Hepatocyte (in vitro differentiated cells): ENCODE results near the gene JAM3. TPM values are rescaled to one million over a fixed set of nuclear protein-coding genes. Genes with fewer than 3 reads are reported as not detected.

Experiments
- DNase-seq: peaks from one replicate; pipeline ENCODE4 v3.0.0-alpha.2; 2016; ENCODE audit warnings: low spot score
- H2AFZ ChIP-seq: fragments of 200-600 bp; sonication (generic); 2 replicates; pipeline ENCODE4 v1.6.0; 2016; ENCODE audit warnings: antibody characterized with exemption, mild to moderate bottlenecking
- H3K27ac ChIP-seq: fragments of 200-600 bp; sonication (generic); 2 replicates; pipeline ENCODE4 v1.5.1; 2016; ENCODE audit warnings: mild to moderate bottlenecking
- H3K27me3 ChIP-seq: fragments of 200-600 bp; sonication (generic); 2 replicates; pipeline ENCODE4 v1.6.1; 2016
- H3K36me3 ChIP-seq: fragments of 200-600 bp; sonication (generic); replicated peaks from 2 replicates; pipeline ENCODE4 v1.5.1; 2016; ENCODE audit warnings: low read depth; ENCODE audit not compliant: insufficient read depth
- H3K4me1 ChIP-seq: fragments of 200-600 bp; sonication (generic); 2 replicates; pipeline ENCODE4 v1.5.1; 2016; ENCODE audit warnings: mild to moderate bottlenecking, moderate library complexity; ENCODE audit not compliant: insufficient read depth
- H3K4me2 ChIP-seq: fragments of 200-600 bp; sonication (generic); 2 replicates; pipeline ENCODE4 v1.6.0; 2016
- H3K4me3 ChIP-seq: fragments of 200-600 bp; sonication (generic); 2 replicates; pipeline ENCODE4 v1.5.1; 2016; ENCODE audit warnings: mild to moderate bottlenecking
- H3K79me2 ChIP-seq: fragments of 200-600 bp; sonication (generic); 2 replicates; pipeline ENCODE4 v1.6.0; 2017; ENCODE audit warnings: mild to moderate bottlenecking
- H3K9me2 ChIP-seq: fragments of 200-600 bp; sonication (generic); replicated peaks from 2 replicates; pipeline ENCODE4 v1.6.0; 2017; ENCODE audit warnings: mild to moderate bottlenecking; ENCODE audit not compliant: insufficient read depth
- H3K9me3 ChIP-seq: fragments of 200-600 bp; sonication (generic); 2 replicates; pipeline ENCODE4 v1.5.1; 2016; ENCODE audit warnings: low read depth, mild to moderate bottlenecking
- H4K20me1 ChIP-seq: fragments of 200-600 bp; sonication (generic); 2 replicates; pipeline ENCODE4 v1.6.0; 2016; ENCODE audit warnings: mild to moderate bottlenecking; ENCODE audit not compliant: insufficient read depth, poor library complexity, severe bottlenecking
- CTCF ChIP-seq: fragments of 200-600 bp; sonication (generic); IDR thresholded peaks from 2 replicates; pipeline ENCODE4 v1.5.1; 2016; ENCODE audit warnings: antibody characterized with exemption, mild to moderate bottlenecking; ENCODE audit not compliant: poor library complexity
- EZH2 ChIP-seq: fragments of 200-600 bp; sonication (generic); IDR thresholded peaks from 2 replicates; pipeline ENCODE4 v1.6.1; 2016; ENCODE audit warnings: antibody characterized with exemption, mild to moderate bottlenecking, borderline replicate concordance
- EZH2phosphoT487 ChIP-seq: fragments of 200-600 bp; sonication (generic); IDR thresholded peaks from one replicate; pipeline ENCODE4 v1.6.1; 2018; ENCODE audit warnings: antibody characterized with exemption, mild to moderate bottlenecking, low read depth, moderate library complexity; ENCODE audit not compliant: unreplicated experiment, severe bottlenecking
- WGBS: methylation state at CpG from one replicate; pipeline ENCODE4 v1.1.6; 2016; ENCODE audit warnings: low lambda C conversion rate; ENCODE audit errors: missing lambda C conversion rate; 5-methylcytosine and 5-hydroxymethylcytosine counted together
- polyA plus RNA-seq: library from polyadenylated mRNA; unstranded; fragments of >200 nt; fragmentation: Nextera tagmentation; extraction: Ambion mirVana; gene quantifications from 2 replicates; pipeline ENCODE4 v1.2.1, GENCODE V29; 2016
- total RNA-seq: library from RNA; depleted of rRNA; stranded (reverse); fragments of >200 nt; gene quantifications from 2 replicates; pipeline ENCODE4 v1.2.3, GENCODE V29; 2014

The JAM3 gene
- total and polyA plus RNA-seq, 2 experiments from 2014 or later: 20.3 to 23.6 TPM

GRCh38 chr11:134030853-134031252 is 38.0 kb upstream of the JAM3 start:
- H3K4me2 ChIP-seq: no peak overlapping the region
- no peaks in the 10 kb centered on the region for H3K36me3 ChIP-seq
- WGBS: 58% methylated on average over 16 of the region's 16 CpGs
- H3K4me1 ChIP-seq: peaks cover 11% of the 10 kb centered on the region
- no peak overlapping the region for H2AFZ ChIP-seq
- no peaks in the 10 kb centered on the region for H3K9me2 ChIP-seq
- no peaks in the 10 kb centered on the region for H3K79me2 ChIP-seq
- no peaks in the 10 kb centered on the region for H3K9me3 ChIP-seq
- TF ChIP-seq EZH2 (no peak), CTCF (peak; percentile 9)
- H3K27me3 ChIP-seq: peaks cover 25% of the 10 kb centered on the region
- DNase-seq: no peak
- H4K20me1 ChIP-seq: no peaks in the 10 kb centered on the region
- H3K27ac ChIP-seq: no peak overlapping the region
- H3K4me3 ChIP-seq: no peak overlapping the region

GRCh38 chr11:134032043-134032442 is 36.8 kb upstream of the JAM3 start:
- H3K4me2 ChIP-seq: no peak overlapping the region
- DNase-seq: no peak
- H3K4me3 ChIP-seq: no peak overlapping the region
- H3K27ac ChIP-seq: no peak overlapping the region
- TF ChIP-seq EZH2phosphoT487 (no peak), EZH2 (no peak), CTCF (no peak)
- no peaks in the 10 kb centered on the region for H3K36me3 ChIP-seq
- peaks cover 20% of the 10 kb centered on the region for H3K27me3 ChIP-seq
- no peaks in the 10 kb centered on the region for H3K79me2 ChIP-seq
- no peaks in the 10 kb centered on the region for H3K9me2 ChIP-seq
- 85% methylated on average over 6 of the region's 6 CpGs for WGBS
- H2AFZ ChIP-seq: no peak overlapping the region
- H4K20me1 ChIP-seq: no peaks in the 10 kb centered on the region
- H3K4me1 ChIP-seq: peaks cover 11% of the 10 kb centered on the region
- H3K9me3 ChIP-seq: no peaks in the 10 kb centered on the region

GRCh38 chr11:134032501-134033091 is 36.3 kb upstream of the JAM3 start:
- no peaks in the 10 kb centered on the region for H3K9me3 ChIP-seq
- H3K27me3 ChIP-seq: peaks cover 15% of the 10 kb centered on the region
- H3K4me3 ChIP-seq: no peak overlapping the region
- DNase-seq: no peak
- H3K27ac ChIP-seq: no peak overlapping the region
- no peak overlapping the region for H2AFZ ChIP-seq
- H3K4me2 ChIP-seq: no peak overlapping the region
- H3K36me3 ChIP-seq: no peaks in the 10 kb centered on the region
- no peaks in the 10 kb centered on the region for H3K9me2 ChIP-seq
- H4K20me1 ChIP-seq: no peaks in the 10 kb centered on the region
- H3K4me1 ChIP-seq: peaks cover 11% of the 10 kb centered on the region
- WGBS: 81% methylated on average over 21 of the region's 24 CpGs
- H3K79me2 ChIP-seq: no peaks in the 10 kb centered on the region
- TF ChIP-seq EZH2 (no peak), CTCF (no peak)

GRCh38 chr11:134033276-134033675 is 35.6 kb upstream of the JAM3 start:
- 86% methylated on average over 9 of the region's 9 CpGs for WGBS
- H3K4me2 ChIP-seq: peak overlapping the region; percentile 69
- H2AFZ ChIP-seq: no peak overlapping the region
- no peaks in the 10 kb centered on the region for H3K79me2 ChIP-seq
- no peak overlapping the region for H3K4me3 ChIP-seq
- peaks cover 15% of the 10 kb centered on the region for H3K27me3 ChIP-seq
- DNase-seq: no peak
- H3K9me3 ChIP-seq: no peaks in the 10 kb centered on the region
- H3K27ac ChIP-seq: peak overlapping the region; percentile 14
- TF ChIP-seq EZH2 (no peak), CTCF (no peak), EZH2phosphoT487 (no peak)
- H3K9me2 ChIP-seq: no peaks in the 10 kb centered on the region
- H3K4me1 ChIP-seq: peaks cover 17% of the 10 kb centered on the region
- no peaks in the 10 kb centered on the region for H4K20me1 ChIP-seq
- no peaks in the 10 kb centered on the region for H3K36me3 ChIP-seq
